ENCODE measurements around the gene CLEC16A. TPM values are rescaled to one million over a fixed set of nuclear protein-coding genes. Genes with fewer than 3 reads are reported as not detected.

The CLEC16A gene
- total and polyA plus RNA-seq, 2 experiments from 2014 or later = 9.9 to 24.1 TPM

DNA sequence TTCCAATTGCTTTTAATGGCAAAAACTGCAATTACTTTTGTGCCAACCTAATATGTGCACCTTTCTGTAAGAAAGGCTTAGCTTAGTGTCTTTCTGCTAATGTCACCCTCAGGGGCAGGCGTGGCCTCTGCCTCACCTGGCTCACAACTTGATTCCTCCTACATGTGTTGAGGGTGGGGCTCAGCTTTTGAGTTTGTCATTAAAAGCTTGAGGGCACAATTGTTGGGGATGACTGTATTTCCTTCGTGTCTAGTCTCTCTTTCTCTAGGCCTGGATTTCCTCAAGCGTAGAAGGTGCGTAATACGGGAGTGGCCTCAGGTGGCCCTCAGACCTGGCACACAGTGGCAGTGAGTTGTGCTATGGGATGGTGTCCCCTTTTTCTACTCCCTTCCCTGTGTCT is 94.4 kb downstream of the CLEC16A start:
- Mint-ChIP-seq H3K27ac (no peak overlapping the region), H3K27me3 (ENCODE audit: insufficient read depth, low read depth, poor library complexity) (peaks cover 7% of the 10 kb centered on the region), H3K9me3 (no peaks in the 10 kb centered on the region), H3K4me3 (no peak overlapping the region), H3K36me3 (ENCODE audit: low read depth) (peaks cover 6% of the 10 kb centered on the region; the same call in 1 of the 3 replicates), H3K4me1 (no peaks in the 10 kb centered on the region)
- no peak overlapping the region for H3K4me2 ChIP-seq
- no peaks in the 10 kb centered on the region for H3K36me3 ChIP-seq (ENCODE audit: insufficient read depth)
- no peak for ATAC-seq
- H3F3A ChIP-seq (replicated peaks; ENCODE audit: low read depth) = no peaks in the 10 kb centered on the region
- H3K79me2 ChIP-seq (replicated peaks; ENCODE audit: insufficient read depth) = no peaks in the 10 kb centered on the region; the same call in 1 of the 2 replicates
- no peaks in the 10 kb centered on the region for H3K4me1 ChIP-seq (ENCODE audit: insufficient read depth)
- TF ChIP-seq, protein P1, sequence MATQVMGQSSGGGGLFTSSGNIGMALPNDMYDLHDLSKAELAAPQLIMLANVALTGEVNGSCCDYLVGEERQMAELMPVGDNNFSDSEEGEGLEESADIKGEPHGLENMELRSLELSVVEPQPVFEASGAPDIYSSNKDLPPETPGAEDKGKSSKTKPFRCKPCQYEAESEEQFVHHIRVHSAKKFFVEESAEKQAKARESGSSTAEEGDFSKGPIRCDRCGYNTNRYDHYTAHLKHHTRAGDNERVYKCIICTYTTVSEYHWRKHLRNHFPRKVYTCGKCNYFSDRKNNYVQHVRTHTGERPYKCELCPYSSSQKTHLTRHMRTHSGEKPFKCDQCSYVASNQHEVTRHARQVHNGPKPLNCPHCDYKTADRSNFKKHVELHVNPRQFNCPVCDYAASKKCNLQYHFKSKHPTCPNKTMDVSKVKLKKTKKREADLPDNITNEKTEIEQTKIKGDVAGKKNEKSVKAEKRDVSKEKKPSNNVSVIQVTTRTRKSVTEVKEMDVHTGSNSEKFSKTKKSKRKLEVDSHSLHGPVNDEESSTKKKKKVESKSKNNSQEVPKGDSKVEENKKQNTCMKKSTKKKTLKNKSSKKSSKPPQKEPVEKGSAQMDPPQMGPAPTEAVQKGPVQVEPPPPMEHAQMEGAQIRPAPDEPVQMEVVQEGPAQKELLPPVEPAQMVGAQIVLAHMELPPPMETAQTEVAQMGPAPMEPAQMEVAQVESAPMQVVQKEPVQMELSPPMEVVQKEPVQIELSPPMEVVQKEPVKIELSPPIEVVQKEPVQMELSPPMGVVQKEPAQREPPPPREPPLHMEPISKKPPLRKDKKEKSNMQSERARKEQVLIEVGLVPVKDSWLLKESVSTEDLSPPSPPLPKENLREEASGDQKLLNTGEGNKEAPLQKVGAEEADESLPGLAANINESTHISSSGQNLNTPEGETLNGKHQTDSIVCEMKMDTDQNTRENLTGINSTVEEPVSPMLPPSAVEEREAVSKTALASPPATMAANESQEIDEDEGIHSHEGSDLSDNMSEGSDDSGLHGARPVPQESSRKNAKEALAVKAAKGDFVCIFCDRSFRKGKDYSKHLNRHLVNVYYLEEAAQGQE (IDR thresholded peaks at IDR 0.05; ENCODE audit: unreplicated experiment) = no peak
- TF ChIP-seq STAT1 (IDR thresholded peaks at IDR 0.05; ENCODE audit: unreplicated experiment) = no peak
- TF ChIP-seq CTCF (conservative IDR thresholded peaks at IDR 0.05; ENCODE audit: low read depth in 2 of 2) = no peak
- TF ChIP-seq POLR2AphosphoS5 (IDR thresholded peaks at IDR 0.05; ENCODE audit: low read depth) = no peak
- no peak for TF ChIP-seq ZNF331 (CRISPR knock-in tag; IDR thresholded peaks at IDR 0.05; ENCODE audit: low read depth)
- no peak for TF ChIP-seq ZNF462 (CRISPR knock-in tag; IDR thresholded peaks at IDR 0.05)
- TF ChIP-seq EZH2 (IDR thresholded peaks at IDR 0.05; ENCODE audit: low read depth, unreplicated experiment) = no peak
- no peak for TF ChIP-seq JUNB (IDR thresholded peaks at IDR 0.05; ENCODE audit: unreplicated experiment)
- TF ChIP-seq, protein P2, sequence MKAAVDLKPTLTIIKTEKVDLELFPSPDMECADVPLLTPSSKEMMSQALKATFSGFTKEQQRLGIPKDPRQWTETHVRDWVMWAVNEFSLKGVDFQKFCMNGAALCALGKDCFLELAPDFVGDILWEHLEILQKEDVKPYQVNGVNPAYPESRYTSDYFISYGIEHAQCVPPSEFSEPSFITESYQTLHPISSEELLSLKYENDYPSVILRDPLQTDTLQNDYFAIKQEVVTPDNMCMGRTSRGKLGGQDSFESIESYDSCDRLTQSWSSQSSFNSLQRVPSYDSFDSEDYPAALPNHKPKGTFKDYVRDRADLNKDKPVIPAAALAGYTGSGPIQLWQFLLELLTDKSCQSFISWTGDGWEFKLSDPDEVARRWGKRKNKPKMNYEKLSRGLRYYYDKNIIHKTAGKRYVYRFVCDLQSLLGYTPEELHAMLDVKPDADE (IDR thresholded peaks at IDR 0.05) = no peak
- no peak for TF ChIP-seq CREB1 (CRISPR knock-in tag; IDR thresholded peaks at IDR 0.05; ENCODE audit: low read depth)
- TF ChIP-seq EZH2phosphoT487 (IDR thresholded peaks at IDR 0.05; ENCODE audit: unreplicated experiment) = no peak
- no peaks in the 10 kb centered on the region for H3K27me3 ChIP-seq (ENCODE audit: insufficient read depth)
- no peak for DNase-seq (ENCODE audit: low spot score)
- H3K27ac ChIP-seq (ENCODE audit: low read depth) = no peak overlapping the region
- H4K20me1 ChIP-seq (replicated peaks; ENCODE audit: insufficient read depth) = no peaks in the 10 kb centered on the region
- H3K4me3 ChIP-seq = no peak overlapping the region
- no peaks in the 10 kb centered on the region for H3K9me2 ChIP-seq (ENCODE audit: insufficient read depth)
- no peak overlapping the region for H2AFZ ChIP-seq

Measured in GM23338 (cell line).